DLD1 (cell line): ENCODE data around the gene TSC2.
"Not testable (repeated sequence)": the region's sequence is repeated elsewhere in the genome, so short reads cannot be mapped to it uniquely, and the experiment has no call there.

Source experiments
- in situ Hi-C: cut with HindIII; loops from 2 replicates; pipeline ENCODE4 v1.10.0; 2017; ENCODE audit warnings: low sequenced_read_pairs

Gene TSC2

GRCh38 chr16:2009791-2010510, 37.8 kb upstream of the TSC2 start, which contains the start of gene ZNF598:
Gene ZNF598 (minus strand): TSS chr16:2009821.
- in situ Hi-C loops, result no loop called here

- in situ Hi-C loops, result not testable (repeated sequence)
Observed at GRCh38 chr16:2011726-2012125, 36.1 kb upstream of the TSC2 start.

- in situ Hi-C loops, result no loop called here
Observed at GRCh38 chr16:2013527-2013926, 34.3 kb upstream of the TSC2 start.

DNA sequence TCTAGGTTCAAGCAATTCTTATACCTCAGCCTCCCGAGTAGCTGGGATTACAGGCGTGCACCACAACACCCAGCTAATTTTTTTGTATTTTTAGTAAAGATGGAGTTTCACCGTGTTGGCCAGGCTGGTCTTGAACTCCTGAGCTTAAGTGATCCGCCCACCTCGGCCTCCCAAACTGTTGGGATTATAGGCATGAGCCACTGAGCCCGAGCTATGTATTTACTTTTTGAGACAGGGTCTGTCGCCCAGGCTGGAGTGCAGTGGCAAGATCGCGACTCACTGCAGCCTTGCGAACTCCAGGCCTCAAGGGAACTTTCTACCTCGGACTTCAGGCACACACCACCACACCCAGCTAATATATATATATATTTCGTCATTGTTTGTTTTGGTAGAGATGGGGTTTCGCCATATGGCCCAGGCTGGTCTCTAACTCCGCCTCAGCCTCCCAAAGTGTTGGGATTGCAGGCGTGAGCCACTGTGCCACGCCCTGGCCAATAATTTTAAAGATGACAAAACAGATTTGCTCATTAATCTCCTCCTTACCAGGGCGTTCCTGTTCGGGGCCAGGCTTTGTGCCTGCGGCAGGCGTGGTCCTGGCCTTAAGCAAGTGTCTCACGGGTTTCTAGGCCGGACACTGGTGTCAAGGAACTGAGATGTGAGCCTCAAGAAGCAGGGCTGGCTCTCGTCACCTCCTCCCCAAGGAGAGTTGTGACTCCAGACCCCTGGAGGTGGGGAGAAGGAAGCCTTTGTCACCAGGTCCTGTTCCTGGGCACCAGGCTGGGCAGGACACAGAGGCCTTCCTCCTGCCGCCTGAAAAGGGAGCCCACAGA, 32.5 kb upstream of the TSC2 start:
- in situ Hi-C loops, result no loop called here

DNA sequence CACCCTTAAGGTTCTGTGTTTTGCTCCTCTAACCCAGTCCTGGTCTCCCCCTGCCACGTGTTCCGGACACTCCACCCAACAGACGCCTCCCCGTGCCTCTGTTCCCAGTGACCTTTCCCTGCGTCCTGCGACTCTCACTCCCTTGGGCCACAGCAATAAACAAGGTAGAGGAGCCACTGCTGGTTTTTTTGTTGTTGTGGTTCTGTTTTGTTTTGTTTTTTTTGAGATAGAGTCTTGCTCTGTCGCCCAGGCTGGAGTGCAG, 31.9 kb upstream of the TSC2 start:
- in situ Hi-C loops, result no loop called here

DNA sequence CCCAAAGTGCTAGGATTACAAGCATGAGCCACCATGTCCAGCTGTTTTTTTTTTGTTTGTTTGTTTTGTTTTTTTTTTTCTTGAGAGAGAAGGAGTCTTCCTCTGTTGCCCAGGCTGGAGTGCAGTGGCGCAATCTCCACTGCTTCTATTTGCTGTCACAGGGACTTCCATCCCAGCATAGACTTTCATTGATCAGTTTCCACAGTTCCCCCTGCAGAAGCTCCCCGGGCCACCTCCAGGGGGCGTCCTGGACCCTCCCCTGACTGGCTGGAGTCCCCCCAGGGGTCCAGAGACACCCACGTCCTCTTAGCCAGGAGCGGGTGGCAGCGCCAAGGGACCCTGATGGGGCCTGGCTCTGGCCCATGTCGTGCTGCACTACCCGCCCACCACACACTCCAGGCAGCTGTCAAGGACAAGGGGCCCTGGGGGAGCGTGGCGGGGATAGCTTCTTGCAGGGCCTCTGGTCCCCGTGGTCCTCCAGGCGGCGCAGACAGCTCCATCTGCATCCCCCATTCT, 31.3 kb upstream of the TSC2 start:
- in situ Hi-C loops, result no loop called here

DNA sequence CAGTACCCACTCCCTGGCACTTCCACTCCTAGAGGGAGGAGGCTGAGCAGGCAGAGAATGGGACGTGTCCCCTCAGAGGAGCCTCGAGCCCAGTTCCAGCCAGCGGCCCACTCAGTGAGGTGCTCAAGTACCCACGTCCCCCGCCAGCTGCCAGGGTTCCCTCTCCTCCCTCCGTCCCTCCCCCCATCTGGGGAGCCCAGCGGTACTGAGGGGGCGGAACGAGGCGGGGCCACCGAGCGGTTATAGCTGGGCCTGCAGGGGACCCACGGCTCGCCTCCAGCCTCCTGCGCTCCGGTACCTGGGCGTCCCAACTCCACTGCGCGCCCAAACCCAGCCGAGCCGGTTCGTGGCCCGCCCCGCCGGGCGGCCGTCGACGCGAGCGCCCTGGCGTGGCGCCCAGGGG, 28.3 kb upstream of the TSC2 start, which contains the start of gene NPW:
Gene NPW, plus strand, starts transcription at position 268 of the 403 bp plus-strand sequence.
- in situ Hi-C loops, result no loop called here

DNA sequence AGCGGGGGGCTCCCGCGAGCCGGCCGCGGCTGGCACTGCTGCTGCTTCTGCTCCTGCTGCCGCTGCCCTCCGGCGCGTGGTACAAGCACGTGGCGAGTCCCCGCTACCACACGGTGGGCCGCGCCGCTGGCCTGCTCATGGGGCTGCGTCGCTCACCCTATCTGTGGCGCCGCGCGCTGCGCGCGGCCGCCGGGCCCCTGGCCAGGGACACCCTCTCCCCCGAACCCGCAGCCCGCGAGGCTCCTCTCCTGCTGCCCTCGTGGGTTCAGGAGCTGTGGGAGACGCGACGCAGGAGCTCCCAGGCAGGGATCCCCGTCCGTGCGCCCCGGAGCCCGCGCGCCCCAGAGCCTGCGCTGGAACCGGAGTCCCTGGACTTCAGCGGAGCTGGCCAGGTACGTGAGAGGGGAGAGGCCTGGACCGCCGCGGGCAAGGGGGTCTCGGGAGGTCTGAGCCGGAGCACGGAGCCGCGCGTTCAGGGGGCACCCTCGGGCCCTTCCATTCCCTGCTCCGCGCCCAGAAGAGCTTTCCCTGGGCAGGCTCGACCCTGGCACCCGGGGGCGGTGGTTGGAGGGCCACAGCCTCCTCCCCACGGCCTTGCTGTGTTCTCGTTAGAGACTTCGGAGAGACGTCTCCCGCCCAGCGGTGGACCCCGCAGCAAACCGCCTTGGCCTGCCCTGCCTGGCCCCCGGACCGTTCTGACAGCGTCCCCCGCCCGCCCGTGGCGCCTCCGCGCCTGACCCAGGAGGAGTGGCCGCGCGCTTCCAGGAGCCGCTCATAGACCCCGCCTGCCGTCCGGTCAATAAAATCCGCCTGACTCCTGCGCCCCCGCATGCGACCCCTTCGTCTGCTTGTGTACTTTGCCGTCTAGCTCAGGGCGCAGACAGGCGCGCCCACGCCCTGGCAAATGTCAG, 27.6 kb upstream of the TSC2 start:
- in situ Hi-C loops, result no loop called here

DNA sequence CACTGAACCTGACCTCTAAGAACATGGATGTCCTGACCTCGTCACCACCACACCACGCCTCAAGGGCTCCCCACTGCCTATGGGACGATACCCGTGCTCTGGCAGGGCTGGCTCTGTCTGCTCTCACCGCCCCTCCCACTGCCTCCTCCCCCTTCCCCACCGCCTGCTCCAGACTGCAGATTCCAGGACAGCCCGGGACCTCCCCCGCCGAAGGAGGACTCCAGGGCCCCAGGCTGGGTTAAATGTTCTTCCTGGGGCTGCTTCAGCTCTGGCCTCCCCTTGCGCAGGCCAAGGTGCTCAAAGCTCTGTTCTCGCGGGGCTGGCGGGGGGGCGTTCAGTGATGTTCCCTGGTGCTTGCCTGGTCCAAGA, 25.1 kb upstream of the TSC2 start:
- in situ Hi-C loops, result no loop called here

DNA sequence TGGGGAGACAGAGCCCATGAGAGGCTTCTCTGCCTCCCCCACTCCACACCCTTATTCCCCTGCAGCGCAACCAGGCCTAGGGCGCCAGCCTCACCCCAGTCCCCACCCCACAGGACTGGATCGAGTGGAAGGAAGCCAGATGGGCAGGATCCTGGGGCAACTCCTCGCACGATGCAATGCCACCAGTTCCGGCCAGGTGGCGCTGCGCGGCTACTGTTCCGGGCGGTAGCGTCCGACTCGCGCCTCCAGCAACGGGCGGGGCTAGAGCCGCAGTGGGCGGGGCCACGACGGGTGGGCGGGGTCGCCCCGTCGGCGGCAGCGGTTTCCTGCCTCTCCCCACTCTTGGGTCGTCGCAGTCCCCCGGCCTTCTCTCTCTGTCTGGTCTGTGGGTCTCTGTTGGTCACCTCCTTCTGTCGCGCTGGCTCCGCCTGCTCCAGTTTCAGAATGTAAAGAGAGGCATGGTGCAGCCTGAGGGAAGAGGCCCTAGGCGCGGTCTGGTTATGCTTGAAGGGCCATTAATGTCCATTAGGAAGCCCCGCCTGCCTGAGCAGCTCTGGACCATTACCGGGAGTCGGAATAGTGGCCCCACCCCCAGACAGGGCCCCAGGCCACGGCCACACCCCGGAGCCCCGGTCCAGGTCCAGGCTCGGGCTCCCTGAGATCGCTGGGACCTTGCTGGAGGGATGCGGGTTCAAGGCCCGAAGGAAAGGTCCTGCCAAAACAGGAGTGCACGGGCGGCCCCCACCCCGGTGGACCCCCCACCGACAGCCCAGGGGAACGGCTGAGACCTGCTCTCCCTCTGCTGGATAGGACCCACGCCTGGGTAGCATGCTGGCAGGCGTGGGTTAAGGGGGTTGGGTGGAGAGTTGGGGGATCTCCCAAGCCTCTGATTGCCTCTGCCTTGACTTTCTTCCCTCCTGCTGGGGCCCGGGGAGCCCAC, 24.4 kb upstream of the TSC2 start:
- in situ Hi-C loops, result no loop called here

- in situ Hi-C loops, result no loop called here
Observed at GRCh38 chr16:2024032-2024420, 23.8 kb upstream of the TSC2 start.

DNA sequence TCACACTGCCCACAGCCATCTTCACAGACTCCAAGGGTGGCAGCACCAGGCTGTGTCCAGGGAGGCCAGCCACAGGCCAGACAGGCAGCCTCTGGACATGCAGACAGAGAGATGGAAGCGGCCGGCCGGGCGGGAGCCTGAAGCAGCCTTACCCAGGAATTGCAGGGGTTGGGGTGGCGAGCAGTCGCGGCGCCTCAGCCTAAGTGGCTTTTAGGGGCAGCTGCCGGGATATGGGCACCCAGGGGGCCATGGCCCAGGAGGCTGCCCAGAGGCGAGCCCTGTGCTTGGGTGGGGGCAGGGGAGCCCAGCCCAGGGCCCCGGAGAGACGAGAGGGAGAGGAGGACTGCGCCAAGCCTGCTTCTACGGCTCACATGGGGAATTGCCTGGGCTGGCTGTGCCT, 22.5 kb upstream of the TSC2 start:
- in situ Hi-C loops, result no loop called here

GRCh38 chr16:2025878-2026460, 21.8 kb upstream of the TSC2 start:
- in situ Hi-C loops, result no loop called here

GRCh38 chr16:2026461-2027023, 21.2 kb upstream of the TSC2 start, which contains the start of gene NHERF2:
Gene NHERF2 (plus strand): TSS chr16:2026902. CDS start chr16:2027006, 104 bp downstream.
- in situ Hi-C loops, result no loop called here

- in situ Hi-C loops, result no loop called here
Observed at GRCh38 chr16:2027024-2028010, 20.5 kb upstream of the TSC2 start.

DNA sequence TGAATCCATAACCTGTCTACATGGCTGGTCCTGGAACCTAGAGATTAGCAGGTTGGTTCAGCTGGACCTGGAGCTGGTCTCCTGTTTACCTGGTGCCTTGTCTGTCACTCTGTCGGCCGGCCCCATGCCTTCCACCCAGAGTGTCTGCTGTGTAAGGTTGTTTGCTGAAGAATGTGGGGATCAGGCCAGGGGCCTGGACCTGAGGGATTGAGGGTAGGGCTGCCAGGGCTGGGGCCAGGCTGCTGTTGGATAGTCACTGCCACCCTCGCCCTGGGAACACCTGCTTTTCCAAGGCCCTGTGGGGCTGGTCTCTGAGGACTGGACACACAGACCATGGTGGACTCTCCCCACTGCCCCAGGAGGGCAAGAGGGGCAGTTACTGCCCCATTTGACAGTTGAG, 19.6 kb upstream of the TSC2 start:
- in situ Hi-C loops, result no loop called here

DNA sequence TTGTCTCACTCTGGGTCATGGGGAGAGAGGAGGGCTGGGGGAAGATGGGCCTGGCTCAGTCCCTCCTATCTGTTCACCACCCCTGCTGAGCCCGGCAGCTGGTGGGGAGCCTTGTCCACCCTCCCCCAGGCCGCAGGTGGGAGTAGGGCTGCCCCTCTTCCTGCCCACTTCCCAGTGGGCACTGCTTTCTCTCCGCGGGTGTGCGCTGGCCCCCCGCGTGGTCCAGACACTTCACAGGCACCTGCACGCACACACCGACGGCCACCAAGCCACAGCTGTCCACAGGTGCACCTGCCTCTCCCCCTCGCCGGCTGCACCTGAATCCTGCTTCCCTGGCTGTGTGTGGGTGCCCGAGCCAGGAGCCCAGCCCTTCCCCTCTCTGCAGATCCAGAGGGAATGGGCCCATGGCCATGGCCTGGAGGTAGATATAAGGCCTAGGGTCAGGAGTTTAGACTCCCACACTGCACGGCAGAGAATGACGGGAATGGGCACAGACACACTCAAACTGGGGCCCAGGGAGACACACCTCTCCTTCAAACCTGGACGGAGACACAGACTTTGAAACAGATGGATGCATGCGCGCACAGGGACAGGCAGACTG, 19.1 kb upstream of the TSC2 start:
- in situ Hi-C loops, result no loop called here

- in situ Hi-C loops, result no loop called here
Observed at GRCh38 chr16:2029350-2029749, 18.4 kb upstream of the TSC2 start.
